B cell (primary cell): ENCODE data around the gene MSX1.

Experiments
- CTCF ChIP-seq: fragments of 200-600 bp; IDR thresholded peaks from one replicate; pipeline ENCODE4 v1.8.0; 2022; ENCODE audit warnings: antibody characterized with exemption, mild to moderate bottlenecking
- EZH2 ChIP-seq: IDR thresholded peaks from 2 replicates; pipeline ENCODE4 v1.6.1; 2012; ENCODE audit warnings: borderline replicate concordance, low read depth, mild to moderate bottlenecking, moderate library complexity, low read length; ENCODE audit not compliant: insufficient read depth, poor library complexity, severe bottlenecking

DNA sequence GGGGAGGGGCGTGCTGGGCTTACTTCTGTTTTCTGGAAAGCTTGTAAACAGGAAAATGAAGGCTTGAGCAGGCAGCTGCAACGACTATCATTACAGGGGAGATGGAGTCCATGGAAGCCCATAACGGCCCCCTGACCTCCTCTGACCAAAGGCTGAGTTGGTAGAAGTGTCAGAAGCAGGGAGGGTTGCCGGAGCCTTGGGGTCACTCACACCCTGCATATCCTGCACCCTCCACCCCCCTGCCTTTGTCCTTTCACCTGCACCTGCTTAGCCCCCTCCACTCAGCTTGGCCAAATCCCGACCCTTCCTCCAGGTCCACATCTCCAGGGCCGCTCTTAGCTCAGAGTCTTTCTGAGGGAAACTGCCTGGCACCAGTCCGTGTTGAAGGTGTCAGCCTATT lies 12.5 kb upstream of the MSX1 start:
- TF ChIP-seq CTCF (no peak), EZH2 (no peak)
